Neuron (in vitro differentiated cells): Measurements from ENCODE around the gene GHRH.

Experiments
- H2AFZ ChIP-seq: one replicate; pipeline ENCODE4 v1.6.1; 2013; ENCODE audit warnings: low read depth, mild to moderate bottlenecking, inconsistent platforms, low read length, moderate library complexity
- H3K27me3 ChIP-seq: one replicate; pipeline ENCODE4 v1.6.1; 2013; ENCODE audit warnings: low read length; ENCODE audit not compliant: insufficient read depth
- H3K36me3 ChIP-seq: one replicate; pipeline ENCODE4 v1.6.1; 2013; ENCODE audit warnings: low read length; ENCODE audit not compliant: insufficient read depth
- H3K4me1 ChIP-seq: one replicate; pipeline ENCODE4 v1.6.1; 2013; ENCODE audit warnings: low read length; ENCODE audit not compliant: insufficient read depth
- H3K4me3 ChIP-seq: 2 replicates; pipeline ENCODE4 v1.5.1; 2013; ENCODE audit warnings: mild to moderate bottlenecking, low read length, moderate library complexity
- H3K9me3 ChIP-seq: one replicate; pipeline ENCODE4 v1.6.1; 2013; ENCODE audit warnings: low read length

The GHRH gene

GRCh38 chr20:37236462-37236861 is 25.2 kb downstream of the GHRH start:
- Histone ChIP-seq H2AFZ (no peak overlapping the region), H3K27me3 (no peaks in the 10 kb centered on the region), H3K36me3 (peaks cover 93% of the 10 kb centered on the region), H3K9me3 (no peaks in the 10 kb centered on the region), H3K4me1 (peaks cover 16% of the 10 kb centered on the region), H3K4me3 (no peak overlapping the region)

GRCh38 chr20:37235065-37235464 is 26.5 kb downstream of the GHRH start:
- no peaks in the 10 kb centered on the region for H3K9me3 ChIP-seq
- peaks cover 20% of the 10 kb centered on the region for H3K4me1 ChIP-seq
- H2AFZ ChIP-seq, result no peak overlapping the region
- no peak overlapping the region for H3K4me3 ChIP-seq
- H3K27me3 ChIP-seq, result no peaks in the 10 kb centered on the region
- peaks cover 93% of the 10 kb centered on the region for H3K36me3 ChIP-seq

GRCh38 chr20:37234254-37234581 is 27.4 kb downstream of the GHRH start:
- H2AFZ ChIP-seq, result no peak overlapping the region
- no peaks in the 10 kb centered on the region for H3K27me3 ChIP-seq
- peaks cover 88% of the 10 kb centered on the region for H3K36me3 ChIP-seq
- peaks cover 23% of the 10 kb centered on the region for H3K4me1 ChIP-seq
- H3K4me3 ChIP-seq, result no peak overlapping the region
- H3K9me3 ChIP-seq, result no peaks in the 10 kb centered on the region

GRCh38 chr20:37233548-37234253 is 27.9 kb downstream of the GHRH start:
- H3K4me1 ChIP-seq, result peaks cover 23% of the 10 kb centered on the region
- H3K36me3 ChIP-seq, result peaks cover 84% of the 10 kb centered on the region

GRCh38 chr20:37231947-37232630 is 29.5 kb downstream of the GHRH start:
- Histone ChIP-seq H3K27me3 (no peaks in the 10 kb centered on the region), H3K4me1 (peaks cover 23% of the 10 kb centered on the region), H3K36me3 (peaks cover 85% of the 10 kb centered on the region), H3K4me3 (no peak overlapping the region), H3K9me3 (no peaks in the 10 kb centered on the region), H2AFZ (no peak overlapping the region)

More at GRCh38 chr20:37233548-37234253, 27.9 kb downstream of the GHRH start:
- Histone ChIP-seq H3K4me3 (no peak overlapping the region), H3K9me3 (no peaks in the 10 kb centered on the region), H2AFZ (no peak overlapping the region), H3K27me3 (no peaks in the 10 kb centered on the region)

- Histone ChIP-seq H3K27me3 (no peaks in the 10 kb centered on the region), H3K4me3 (no peak overlapping the region), H2AFZ (no peak overlapping the region), H3K4me1 (peaks cover 23% of the 10 kb centered on the region), H3K9me3 (no peaks in the 10 kb centered on the region), H3K36me3 (peaks cover 86% of the 10 kb centered on the region)
Measured at GRCh38 chr20:37230200-37230599, 31.4 kb downstream of the GHRH start.

- no peak overlapping the region for H2AFZ ChIP-seq
- H3K4me3 ChIP-seq, result no peak overlapping the region
- peaks cover 23% of the 10 kb centered on the region for H3K4me1 ChIP-seq
- no peaks in the 10 kb centered on the region for H3K27me3 ChIP-seq
- H3K9me3 ChIP-seq, result no peaks in the 10 kb centered on the region
- H3K36me3 ChIP-seq, result peaks cover 86% of the 10 kb centered on the region
Measured at GRCh38 chr20:37229357-37229756, 32.3 kb downstream of the GHRH start.

GRCh38 chr20:37228656-37229055 is 33.0 kb downstream of the GHRH start:
- Histone ChIP-seq H3K9me3 (no peaks in the 10 kb centered on the region), H3K4me1 (peaks cover 23% of the 10 kb centered on the region), H2AFZ (no peak overlapping the region), H3K4me3 (no peak overlapping the region), H3K36me3 (peaks cover 86% of the 10 kb centered on the region), H3K27me3 (no peaks in the 10 kb centered on the region)

- Histone ChIP-seq H2AFZ (no peak overlapping the region), H3K4me3 (no peak overlapping the region), H3K36me3 (peaks cover 87% of the 10 kb centered on the region), H3K9me3 (no peaks in the 10 kb centered on the region), H3K4me1 (peaks cover 24% of the 10 kb centered on the region), H3K27me3 (no peaks in the 10 kb centered on the region)
Measured at GRCh38 chr20:37228082-37228481, 33.5 kb downstream of the GHRH start.

- peaks cover 31% of the 10 kb centered on the region for H3K4me1 ChIP-seq
- no peak overlapping the region for H2AFZ ChIP-seq
- H3K36me3 ChIP-seq, result peaks cover 82% of the 10 kb centered on the region
- no peak overlapping the region for H3K4me3 ChIP-seq
- H3K27me3 ChIP-seq, result no peaks in the 10 kb centered on the region
- H3K9me3 ChIP-seq, result no peaks in the 10 kb centered on the region
Measured at GRCh38 chr20:37226889-37227288, 34.7 kb downstream of the GHRH start.

- H2AFZ ChIP-seq, result no peak overlapping the region
- H3K4me3 ChIP-seq, result no peak overlapping the region
- H3K27me3 ChIP-seq, result no peaks in the 10 kb centered on the region
- H3K36me3 ChIP-seq, result peaks cover 65% of the 10 kb centered on the region
- peaks cover 45% of the 10 kb centered on the region for H3K4me1 ChIP-seq
- H3K9me3 ChIP-seq, result no peaks in the 10 kb centered on the region
Measured at GRCh38 chr20:37225146-37225545, 36.5 kb downstream of the GHRH start.

GRCh38 chr20:37223053-37223452 is 38.6 kb downstream of the GHRH start:
- H3K36me3 ChIP-seq, result peaks cover 63% of the 10 kb centered on the region
- H3K9me3 ChIP-seq, result no peaks in the 10 kb centered on the region
- H3K4me1 ChIP-seq, result peaks cover 38% of the 10 kb centered on the region
- no peak overlapping the region for H3K4me3 ChIP-seq
- H3K27me3 ChIP-seq, result no peaks in the 10 kb centered on the region
- H2AFZ ChIP-seq, result no peak overlapping the region

GRCh38 chr20:37222086-37222485 is 39.5 kb downstream of the GHRH start:
- H3K9me3 ChIP-seq, result no peaks in the 10 kb centered on the region
- no peak overlapping the region for H3K4me3 ChIP-seq
- H3K4me1 ChIP-seq, result peaks cover 37% of the 10 kb centered on the region
- no peak overlapping the region for H2AFZ ChIP-seq
- H3K36me3 ChIP-seq, result peaks cover 59% of the 10 kb centered on the region
- no peaks in the 10 kb centered on the region for H3K27me3 ChIP-seq
